HG02642 (cell line): Measurements from ENCODE around the gene HHAT.

ENCODE experiments used
- ATAC-seq: cut with Tn5 transposase; IDR thresholded peaks from one replicate; pipeline ENCODE4 v1.9.1; 2021; ENCODE audit warnings: mild to moderate bottlenecking; ENCODE audit not compliant: unreplicated experiment, poor library complexity

HHAT gene

GRCh38 chr1:210531475-210532222, 202.9 kb downstream of the HHAT start:
- no peak for ATAC-seq

- no peak for ATAC-seq
Observed at GRCh38 chr1:210532223-210532598, 203.5 kb downstream of the HHAT start.

- no peak for ATAC-seq
Observed at GRCh38 chr1:210535761-210536160, 207.1 kb downstream of the HHAT start.

GRCh38 chr1:210536254-210536961, 207.7 kb downstream of the HHAT start:
- no peak for ATAC-seq

- no peak for ATAC-seq
Observed at GRCh38 chr1:210540288-210540687, 211.6 kb downstream of the HHAT start.

GRCh38 chr1:210541680-210542358, 213.1 kb downstream of the HHAT start:
- ATAC-seq: no peak

- ATAC-seq: no peak
Observed at GRCh38 chr1:210551899-210552298, 223.2 kb downstream of the HHAT start.

GRCh38 chr1:210553711-210554110, 225.0 kb downstream of the HHAT start:
- no peak for ATAC-seq

GRCh38 chr1:210554382-210554781, 225.7 kb downstream of the HHAT start:
- ATAC-seq: no peak

GRCh38 chr1:210556475-210556874, 227.8 kb downstream of the HHAT start:
- no peak for ATAC-seq

- no peak for ATAC-seq
Observed at GRCh38 chr1:210557426-210558077, 228.8 kb downstream of the HHAT start.

- ATAC-seq: no peak
Observed at GRCh38 chr1:210558302-210558701, 229.6 kb downstream of the HHAT start.

- no peak for ATAC-seq
Observed at GRCh38 chr1:210565306-210565705, 236.6 kb downstream of the HHAT start.

GRCh38 chr1:210568631-210569030, 239.9 kb downstream of the HHAT start:
- no peak for ATAC-seq

GRCh38 chr1:210570116-210570515, 241.4 kb downstream of the HHAT start:
- ATAC-seq: no peak

GRCh38 chr1:210571356-210572284, 242.9 kb downstream of the HHAT start:
- no peak for ATAC-seq

GRCh38 chr1:210573141-210573540, 244.4 kb downstream of the HHAT start:
- no peak for ATAC-seq

- ATAC-seq: no peak
Observed at GRCh38 chr1:210582205-210582970, 253.7 kb downstream of the HHAT start.
